Dendritic cell treated with granulocyte-macrophage colony-stimulating factor and Interleukin-4, amounts not matched to agents 40 ng/mL and 50 ng/mL, for 4 days (primary cell): Measurements from ENCODE around the gene PTGES3.
"Not testable (repeated sequence)": the region's sequence is repeated elsewhere in the genome, so short reads cannot be mapped to it uniquely, and the experiment has no call there.

Source experiments
- H3K27ac Mint-ChIP-seq: one replicate; pipeline ENCODE4 v1.8.0; 2022; ENCODE audit warnings: mild to moderate bottlenecking, mixed read lengths
- H3K27me3 Mint-ChIP-seq: one replicate; pipeline ENCODE4 v1.8.0; 2022; ENCODE audit warnings: mild to moderate bottlenecking, mixed read lengths
- H3K36me3 Mint-ChIP-seq: one replicate; pipeline ENCODE4 v1.8.0; 2022; ENCODE audit warnings: low read depth, mixed read lengths
- H3K4me1 Mint-ChIP-seq: one replicate; pipeline ENCODE4 v1.8.0; 2022; ENCODE audit warnings: low read depth, mixed read lengths
- H3K4me3 Mint-ChIP-seq: one replicate; pipeline ENCODE4 v1.8.0; 2022; ENCODE audit warnings: mild to moderate bottlenecking, moderate library complexity, mixed read lengths
- H3K9me3 Mint-ChIP-seq: one replicate; pipeline ENCODE4 v1.8.0; 2022; ENCODE audit warnings: mixed read lengths
- intact Hi-C: fragments of 100-400 bp; cut with micrococcal nuclease; formaldehyde crosslinking; loops from one replicate; pipeline ENCODE4 v1.15.0; 2022

PTGES3 gene

GRCh38 chr12:56688129-56688845 lies at the start of gene PTGES3:
TSS of gene PTGES3 (minus strand) at chr12:56688284. CDS start at chr12:56687999, 285 bp downstream.
- peaks cover 24% of the 10 kb centered on the region for H3K4me1 Mint-ChIP-seq
- intact Hi-C loops = loop anchor here (1.0 to 5.0 kb wide), 3 partner anchors 37 to 61 kb away; partner anchors contain the start of gene NACA
- H3K4me3 Mint-ChIP-seq = peak within 1 kb of the TSS; percentile 99
- H3K27me3 Mint-ChIP-seq = no peaks in the 10 kb centered on the region
- no peaks in the 10 kb centered on the region for H3K9me3 Mint-ChIP-seq
- H3K36me3 Mint-ChIP-seq = peaks cover 34% of the 10 kb centered on the region
- H3K27ac Mint-ChIP-seq = peak within 1 kb of the TSS; percentile 99

- Mint-ChIP-seq H3K27ac (peak overlapping the region; percentile 70), H3K4me1 (peaks cover 22% of the 10 kb centered on the region), H3K9me3 (no peaks in the 10 kb centered on the region), H3K27me3 (no peaks in the 10 kb centered on the region), H3K4me3 (no peak overlapping the region), H3K36me3 (peaks cover 30% of the 10 kb centered on the region)
- intact Hi-C loops = no loop called here
These were observed 40.2 kb upstream of the PTGES3 start for GRCh38 chr12:56728139-56728861.

- peaks cover 37% of the 10 kb centered on the region for H3K4me1 Mint-ChIP-seq
- peak overlapping the region; percentile 99 for H3K27ac Mint-ChIP-seq
- H3K27me3 Mint-ChIP-seq, intact Hi-C loops, H3K9me3 Mint-ChIP-seq: not testable (repeated sequence)
- peak overlapping the region; percentile 97 for H3K4me3 Mint-ChIP-seq
- H3K36me3 Mint-ChIP-seq = peaks cover 46% of the 10 kb centered on the region
These were observed 38.2 kb upstream of the PTGES3 start for GRCh38 chr12:56726196-56726675.

GRCh38 chr12:56725723-56726102 lies 37.6 kb upstream of the PTGES3 start:
- H3K36me3 Mint-ChIP-seq = peaks cover 46% of the 10 kb centered on the region
- intact Hi-C loops = loop anchor here (1.0 kb wide), 2 partner anchors 37 to 79 kb away; partner anchors contain the start of gene PTGES3
- H3K27me3 Mint-ChIP-seq = no peaks in the 10 kb centered on the region
- peaks cover 42% of the 10 kb centered on the region for H3K4me1 Mint-ChIP-seq
- H3K4me3 Mint-ChIP-seq = peak overlapping the region; percentile 97
- no peaks in the 10 kb centered on the region for H3K9me3 Mint-ChIP-seq
- peak overlapping the region; percentile 99 for H3K27ac Mint-ChIP-seq

- peaks cover 52% of the 10 kb centered on the region for H3K36me3 Mint-ChIP-seq
- H3K4me1 Mint-ChIP-seq = peaks cover 48% of the 10 kb centered on the region
- intact Hi-C loops = loop anchor here (1.0 to 5.0 kb wide), 3 partner anchors 37 to 88 kb away; partner anchors contain the start of gene PTGES3
- H3K9me3 Mint-ChIP-seq = no peaks in the 10 kb centered on the region
- H3K27me3 Mint-ChIP-seq = no peaks in the 10 kb centered on the region
- H3K4me3 Mint-ChIP-seq = peak within 1 kb of the TSS; percentile 97
- peak within 1 kb of the TSS; percentile 99 for H3K27ac Mint-ChIP-seq
These were observed 37.1 kb upstream of the PTGES3 start, which contains the start of gene NACA for GRCh38 chr12:56724972-56725722. TSS of gene NACA (minus strand) at chr12:56725299. CDS start at chr12:56724521, 778 bp downstream.

GRCh38 chr12:56724701-56724971 lies 36.6 kb upstream of the PTGES3 start:
- Mint-ChIP-seq H3K4me1 (peaks cover 53% of the 10 kb centered on the region), H3K27me3 (no peaks in the 10 kb centered on the region), H3K36me3 (peaks cover 57% of the 10 kb centered on the region), H3K4me3 (peak overlapping the region; percentile 97), H3K27ac (peak overlapping the region; percentile 99), H3K9me3 (no peaks in the 10 kb centered on the region)
- intact Hi-C loops = loop anchor here (5.0 kb wide), 1 partner anchor 87 kb away; no protein-coding TSS in a partner anchor

GRCh38 chr12:56723889-56724700 lies 36.0 kb upstream of the PTGES3 start:
- intact Hi-C loops = loop anchor here (5.0 kb wide), 1 partner anchor 87 kb away; no protein-coding TSS in a partner anchor
- H3K4me1 Mint-ChIP-seq = peaks cover 59% of the 10 kb centered on the region
- H3K27me3 Mint-ChIP-seq = no peaks in the 10 kb centered on the region
- no peaks in the 10 kb centered on the region for H3K9me3 Mint-ChIP-seq
- peak overlapping the region; percentile 99 for H3K27ac Mint-ChIP-seq
- H3K4me3 Mint-ChIP-seq = peak overlapping the region; percentile 97
- H3K36me3 Mint-ChIP-seq = peaks cover 62% of the 10 kb centered on the region

- intact Hi-C loops = loop anchor here (5.0 kb wide), 1 partner anchor 86 kb away; no protein-coding TSS in a partner anchor
- H3K4me3 Mint-ChIP-seq = peak overlapping the region; percentile 97
- peak overlapping the region; percentile 99 for H3K27ac Mint-ChIP-seq
- peaks cover 70% of the 10 kb centered on the region for H3K36me3 Mint-ChIP-seq
- no peaks in the 10 kb centered on the region for H3K27me3 Mint-ChIP-seq
- H3K4me1 Mint-ChIP-seq = peaks cover 62% of the 10 kb centered on the region
- no peaks in the 10 kb centered on the region for H3K9me3 Mint-ChIP-seq
These were observed 35.3 kb upstream of the PTGES3 start for GRCh38 chr12:56723352-56723751.

- intact Hi-C loops = loop anchor here (5.0 kb wide), 1 partner anchor 86 kb away; no protein-coding TSS in a partner anchor
These were observed 34.7 kb upstream of the PTGES3 start for GRCh38 chr12:56722832-56723231.

GRCh38 chr12:56721721-56722120 lies 33.6 kb upstream of the PTGES3 start:
- intact Hi-C loops = loop anchor here (5.0 kb wide), 1 partner anchor 84 kb away; no protein-coding TSS in a partner anchor
- H3K9me3 Mint-ChIP-seq = no peaks in the 10 kb centered on the region
- H3K36me3 Mint-ChIP-seq = peaks cover 78% of the 10 kb centered on the region
- H3K4me3 Mint-ChIP-seq = peak overlapping the region; percentile 56
- no peaks in the 10 kb centered on the region for H3K27me3 Mint-ChIP-seq
- peaks cover 64% of the 10 kb centered on the region for H3K4me1 Mint-ChIP-seq
- H3K27ac Mint-ChIP-seq = peak overlapping the region; percentile 75

More at GRCh38 chr12:56722832-56723231, 34.7 kb upstream of the PTGES3 start:
- H3K9me3 Mint-ChIP-seq = no peaks in the 10 kb centered on the region
- H3K4me1 Mint-ChIP-seq = peaks cover 60% of the 10 kb centered on the region
- H3K4me3 Mint-ChIP-seq = peak overlapping the region; percentile 56
- H3K36me3 Mint-ChIP-seq = peaks cover 70% of the 10 kb centered on the region
- peak overlapping the region; percentile 75 for H3K27ac Mint-ChIP-seq
- H3K27me3 Mint-ChIP-seq = no peaks in the 10 kb centered on the region

- peaks cover 69% of the 10 kb centered on the region for H3K4me1 Mint-ChIP-seq
- H3K36me3 Mint-ChIP-seq = peaks cover 83% of the 10 kb centered on the region
- H3K27me3 Mint-ChIP-seq = no peaks in the 10 kb centered on the region
- H3K27ac Mint-ChIP-seq = peak overlapping the region; percentile 75
- no peaks in the 10 kb centered on the region for H3K9me3 Mint-ChIP-seq
- intact Hi-C loops = loop anchor here (5.0 kb wide), 1 partner anchor 84 kb away; no protein-coding TSS in a partner anchor
- H3K4me3 Mint-ChIP-seq = peak overlapping the region; percentile 55
These were observed 33.1 kb upstream of the PTGES3 start for GRCh38 chr12:56721216-56721615.

GRCh38 chr12:56720731-56721151 lies 32.7 kb upstream of the PTGES3 start:
- intact Hi-C loops = loop anchor here (5.0 kb wide), 1 partner anchor 83 kb away; no protein-coding TSS in a partner anchor
- peaks cover 69% of the 10 kb centered on the region for H3K4me1 Mint-ChIP-seq
- peaks cover 88% of the 10 kb centered on the region for H3K36me3 Mint-ChIP-seq
- H3K4me3 Mint-ChIP-seq = peak overlapping the region; percentile 55
- H3K27me3 Mint-ChIP-seq = no peaks in the 10 kb centered on the region
- no peaks in the 10 kb centered on the region for H3K9me3 Mint-ChIP-seq
- H3K27ac Mint-ChIP-seq = peak overlapping the region; percentile 75
